ENCODE data around the gene LAMTOR3. TPM values are rescaled to one million over a fixed set of nuclear protein-coding genes. Genes with fewer than 3 reads are reported as not detected.
"Not testable (repeated sequence)": the region's sequence is repeated elsewhere in the genome, so short reads cannot be mapped to it uniquely, and the experiment has no call there.

The LAMTOR3 gene
- total RNA-seq, 1 donor from 2014 or later: 58.2 TPM

- Mint-ChIP-seq H3K9me3 (ENCODE audit: low read depth) (no peaks in the 10 kb centered on the region), H3K4me3 (ENCODE audit: low read depth) (no peak overlapping the region), H3K36me3 (ENCODE audit: insufficient read depth) (no peaks in the 10 kb centered on the region), H3K27me3 (no peaks in the 10 kb centered on the region), H3K4me1 (ENCODE audit: low read depth) (peaks cover 5% of the 10 kb centered on the region), H3K27ac (no peak overlapping the region)
- DNase-seq (ENCODE audit: low spot score, unreplicated experiment): no peak
- TF ChIP-seq, protein P1, sequence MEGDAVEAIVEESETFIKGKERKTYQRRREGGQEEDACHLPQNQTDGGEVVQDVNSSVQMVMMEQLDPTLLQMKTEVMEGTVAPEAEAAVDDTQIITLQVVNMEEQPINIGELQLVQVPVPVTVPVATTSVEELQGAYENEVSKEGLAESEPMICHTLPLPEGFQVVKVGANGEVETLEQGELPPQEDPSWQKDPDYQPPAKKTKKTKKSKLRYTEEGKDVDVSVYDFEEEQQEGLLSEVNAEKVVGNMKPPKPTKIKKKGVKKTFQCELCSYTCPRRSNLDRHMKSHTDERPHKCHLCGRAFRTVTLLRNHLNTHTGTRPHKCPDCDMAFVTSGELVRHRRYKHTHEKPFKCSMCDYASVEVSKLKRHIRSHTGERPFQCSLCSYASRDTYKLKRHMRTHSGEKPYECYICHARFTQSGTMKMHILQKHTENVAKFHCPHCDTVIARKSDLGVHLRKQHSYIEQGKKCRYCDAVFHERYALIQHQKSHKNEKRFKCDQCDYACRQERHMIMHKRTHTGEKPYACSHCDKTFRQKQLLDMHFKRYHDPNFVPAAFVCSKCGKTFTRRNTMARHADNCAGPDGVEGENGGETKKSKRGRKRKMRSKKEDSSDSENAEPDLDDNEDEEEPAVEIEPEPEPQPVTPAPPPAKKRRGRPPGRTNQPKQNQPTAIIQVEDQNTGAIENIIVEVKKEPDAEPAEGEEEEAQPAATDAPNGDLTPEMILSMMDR (IDR thresholded peaks at IDR 0.05; ENCODE audit: unreplicated experiment): no peak
Observed at GRCh38 chr4:99832321-99832720, 61.9 kb downstream of the LAMTOR3 start.

DNA sequence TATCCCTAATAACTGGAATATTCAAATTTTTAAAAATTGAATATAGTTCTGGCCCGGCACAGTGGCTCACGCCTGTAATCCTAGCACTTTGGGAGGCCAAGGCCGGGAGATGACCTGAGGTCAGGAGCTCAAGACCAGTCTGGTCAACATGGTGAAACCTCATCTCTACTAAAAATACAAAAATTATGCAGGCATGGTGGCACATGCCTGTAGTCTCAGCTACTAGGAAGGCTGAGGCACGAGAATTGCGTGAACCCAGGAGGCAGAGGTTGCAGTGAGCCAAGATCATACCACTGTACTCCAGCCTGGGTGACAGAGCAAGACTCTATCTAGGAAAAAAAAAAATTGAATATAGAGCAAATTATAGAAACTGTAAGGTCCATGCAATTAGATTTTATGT is 64.2 kb downstream of the LAMTOR3 start:
- not testable (repeated sequence) for H3K4me1 Mint-ChIP-seq (ENCODE audit: low read depth); H3K27me3 Mint-ChIP-seq; H3K9me3 Mint-ChIP-seq (ENCODE audit: low read depth); H3K27ac Mint-ChIP-seq; DNase-seq (ENCODE audit: low spot score, unreplicated experiment); H3K4me3 Mint-ChIP-seq (ENCODE audit: low read depth); H3K36me3 Mint-ChIP-seq (ENCODE audit: insufficient read depth)

DNA sequence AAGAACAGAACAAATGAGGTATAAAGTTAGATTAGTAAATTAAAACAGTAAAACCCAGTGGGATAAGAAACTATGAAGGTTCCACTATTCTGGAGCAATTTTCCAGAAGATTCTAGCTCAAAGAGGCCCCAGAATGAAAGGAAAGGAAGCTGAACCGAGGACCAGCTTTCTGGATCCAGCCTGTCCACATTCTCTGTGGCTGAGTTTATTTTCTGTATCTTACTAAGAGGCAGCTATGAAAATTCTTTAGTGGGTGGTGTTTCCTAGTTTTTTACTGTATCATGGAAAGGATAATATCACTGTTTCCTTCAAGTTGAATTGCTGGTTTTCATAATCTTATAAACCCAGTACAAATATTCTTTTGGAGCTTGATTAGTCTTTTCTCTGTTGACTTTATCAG is 65.8 kb downstream of the LAMTOR3 start:
- no peaks in the 10 kb centered on the region for H3K27me3 Mint-ChIP-seq
- no peak for DNase-seq (ENCODE audit: low spot score, unreplicated experiment)
- TF ChIP-seq, protein P1 (IDR thresholded peaks at IDR 0.05; ENCODE audit: unreplicated experiment): no peak
- no peak overlapping the region for H3K4me3 Mint-ChIP-seq (ENCODE audit: low read depth)
- H3K9me3 Mint-ChIP-seq (ENCODE audit: low read depth): no peaks in the 10 kb centered on the region
- no peak overlapping the region for H3K27ac Mint-ChIP-seq
- no peaks in the 10 kb centered on the region for H3K36me3 Mint-ChIP-seq (ENCODE audit: insufficient read depth)
- H3K4me1 Mint-ChIP-seq (ENCODE audit: low read depth): peaks cover 5% of the 10 kb centered on the region

Other genes starting within 250 kb of the LAMTOR3 start
- gene C4orf54, start 236.6 kb downstream of the LAMTOR3 start, total RNA-seq: not detected in 2 replicates
- gene DAPP1, start 77.6 kb downstream of the LAMTOR3 start, total RNA-seq: 0.12 TPM in 1 of 2 replicates, not detected in the other
- gene DNAJB14, start 52.2 kb upstream of the LAMTOR3 start, total RNA-seq: 40.7 and 41.7 TPM in 2 replicates
- 322 and 328 TPM in 2 replicates for gene H2AZ1, start 55.8 kb upstream of the LAMTOR3 start, total RNA-seq

Measured in progenitor cell of endocrine pancreas (in vitro differentiated cells).